Measurements from ENCODE around the gene DDIAS. TPM values are rescaled to one million over a fixed set of nuclear protein-coding genes. Genes with fewer than 3 reads are reported as not detected.
A peak's percentile ranks its signal among the peaks of the same experiment; 100 is the strongest.

DDIAS gene
- total RNA-seq, 4 donors from 2014 or later, result 0.59 to 6.2 (median 2.2) TPM; not detected in 1

- TF ChIP-seq POLR2A (IDR thresholded peaks at IDR 0.05), result no peak
- no peak for TF ChIP-seq CTCF (IDR thresholded peaks at IDR 0.05)
- Histone ChIP-seq H3K27ac (peak overlapping the region; percentile 28 to 34), H3K9me3 (no peaks in the 10 kb centered on the region), H3K36me3 (no peaks in the 10 kb centered on the region), H3K4me1 (peaks cover 0 to 3% of the 10 kb centered on the region in 2 donors), H3K4me3 (no peak overlapping the region), H3K27me3 (no peaks in the 10 kb centered on the region)
- DNase-seq, result no peak
- intact Hi-C loops (cut with DNase I; ENCODE audit: low total_unique reads), result no loop called here
Observed at GRCh38 chr11:82858133-82858532, 43.4 kb upstream of the DDIAS start.

- no peaks in the 10 kb centered on the region for H3K27me3 ChIP-seq
- peaks cover 0 to 3% of the 10 kb centered on the region in 2 donors for H3K4me1 ChIP-seq
- TF ChIP-seq POLR2A (IDR thresholded peaks at IDR 0.05) (no peak), CTCF (IDR thresholded peaks at IDR 0.05) (no peak)
- no peak overlapping the region for H3K4me3 ChIP-seq
- peak overlapping the region; percentile 28 to 34 for H3K27ac ChIP-seq
- no peak for DNase-seq
- H3K9me3 ChIP-seq, result no peaks in the 10 kb centered on the region
- H3K36me3 ChIP-seq, result no peaks in the 10 kb centered on the region
- intact Hi-C loops (cut with DNase I; ENCODE audit: low total_unique reads), result no loop called here
Observed at GRCh38 chr11:82858556-82859091, 42.9 kb upstream of the DDIAS start.

- H3K4me3 ChIP-seq, result no peak overlapping the region
- no peak for DNase-seq
- TF ChIP-seq POLR2A (IDR thresholded peaks at IDR 0.05) (no peak), CTCF (IDR thresholded peaks at IDR 0.05) (no peak)
- intact Hi-C loops (cut with DNase I; ENCODE audit: low total_unique reads), result no loop called here
- H3K27me3 ChIP-seq, result no peaks in the 10 kb centered on the region
- H3K36me3 ChIP-seq, result no peaks in the 10 kb centered on the region
- H3K9me3 ChIP-seq, result no peaks in the 10 kb centered on the region
- peaks cover 0 to 3% of the 10 kb centered on the region in 2 donors for H3K4me1 ChIP-seq
- H3K27ac ChIP-seq, result no peak overlapping the region
Observed at GRCh38 chr11:82859750-82860149, 41.8 kb upstream of the DDIAS start.

GRCh38 chr11:82862379-82862778, 39.2 kb upstream of the DDIAS start:
- TF ChIP-seq CTCF (IDR thresholded peaks at IDR 0.05) (no peak), POLR2A (IDR thresholded peaks at IDR 0.05) (no peak)
- H3K4me1 ChIP-seq, result peaks cover 0 to 3% of the 10 kb centered on the region in 2 donors
- H3K27me3 ChIP-seq, result no peaks in the 10 kb centered on the region
- no peaks in the 10 kb centered on the region for H3K9me3 ChIP-seq
- DNase-seq, result no peak
- intact Hi-C loops (cut with DNase I; ENCODE audit: low total_unique reads), result no loop called here
- H3K4me3 ChIP-seq, result no peak overlapping the region
- H3K27ac ChIP-seq, result no peak overlapping the region
- no peaks in the 10 kb centered on the region for H3K36me3 ChIP-seq

- Histone ChIP-seq H3K4me3 (no peak overlapping the region), H3K36me3 (no peaks in the 10 kb centered on the region), H3K4me1 (peaks cover 0 to 3% of the 10 kb centered on the region in 2 donors), H3K27ac (no peak overlapping the region), H3K9me3 (no peaks in the 10 kb centered on the region), H3K27me3 (no peaks in the 10 kb centered on the region)
- TF ChIP-seq CTCF (IDR thresholded peaks at IDR 0.05), result no peak
- TF ChIP-seq POLR2A (IDR thresholded peaks at IDR 0.05), result no peak
- intact Hi-C loops (cut with DNase I; ENCODE audit: low total_unique reads), result no loop called here
- DNase-seq, result no peak
Observed at GRCh38 chr11:82863209-82863608, 38.3 kb upstream of the DDIAS start.

Data from uterus (tissue), 4 donors.